Measurements from ENCODE around the gene TMEM273. TPM values are rescaled to one million over a fixed set of nuclear protein-coding genes. Genes with fewer than 3 reads are reported as not detected.

Gene TMEM273
- total RNA-seq, 1 donor from 2014 or later, result 0.39 TPM

DNA sequence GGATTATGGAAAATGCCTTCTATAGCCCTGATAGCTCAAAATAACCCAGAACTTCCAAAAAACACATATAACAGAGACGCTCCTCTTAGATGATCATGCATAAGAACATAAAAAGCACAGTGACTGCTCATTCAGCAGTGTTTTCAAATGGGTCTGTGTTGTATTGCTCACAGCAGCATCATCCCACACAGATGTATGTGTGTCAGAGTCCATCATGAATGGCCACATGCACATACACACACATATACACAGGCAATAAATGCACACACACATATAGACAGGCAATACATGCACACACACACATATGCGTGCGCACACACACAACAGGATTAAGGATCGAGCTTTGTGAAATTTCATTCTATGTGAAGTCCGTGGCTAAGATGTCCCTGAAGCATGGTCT lies 26.1 kb downstream of the TMEM273 start:
- no peak overlapping the region for H3K27ac Mint-ChIP-seq (ENCODE audit: unreplicated experiment)
- peaks cover 5% of the 10 kb centered on the region for H3K36me3 Mint-ChIP-seq (ENCODE audit: unreplicated experiment)
- DNase-seq, result no peak
- TF ChIP-seq, protein P1, sequence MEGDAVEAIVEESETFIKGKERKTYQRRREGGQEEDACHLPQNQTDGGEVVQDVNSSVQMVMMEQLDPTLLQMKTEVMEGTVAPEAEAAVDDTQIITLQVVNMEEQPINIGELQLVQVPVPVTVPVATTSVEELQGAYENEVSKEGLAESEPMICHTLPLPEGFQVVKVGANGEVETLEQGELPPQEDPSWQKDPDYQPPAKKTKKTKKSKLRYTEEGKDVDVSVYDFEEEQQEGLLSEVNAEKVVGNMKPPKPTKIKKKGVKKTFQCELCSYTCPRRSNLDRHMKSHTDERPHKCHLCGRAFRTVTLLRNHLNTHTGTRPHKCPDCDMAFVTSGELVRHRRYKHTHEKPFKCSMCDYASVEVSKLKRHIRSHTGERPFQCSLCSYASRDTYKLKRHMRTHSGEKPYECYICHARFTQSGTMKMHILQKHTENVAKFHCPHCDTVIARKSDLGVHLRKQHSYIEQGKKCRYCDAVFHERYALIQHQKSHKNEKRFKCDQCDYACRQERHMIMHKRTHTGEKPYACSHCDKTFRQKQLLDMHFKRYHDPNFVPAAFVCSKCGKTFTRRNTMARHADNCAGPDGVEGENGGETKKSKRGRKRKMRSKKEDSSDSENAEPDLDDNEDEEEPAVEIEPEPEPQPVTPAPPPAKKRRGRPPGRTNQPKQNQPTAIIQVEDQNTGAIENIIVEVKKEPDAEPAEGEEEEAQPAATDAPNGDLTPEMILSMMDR (IDR thresholded peaks at IDR 0.05; ENCODE audit: partially characterized antibody, unreplicated experiment), result no peak
- no peak overlapping the region for H3K4me3 Mint-ChIP-seq (ENCODE audit: unreplicated experiment)
- H3K4me1 Mint-ChIP-seq (ENCODE audit: low read depth, unreplicated experiment), result peaks cover 9% of the 10 kb centered on the region
- peaks cover 3% of the 10 kb centered on the region for H3K27me3 Mint-ChIP-seq (ENCODE audit: unreplicated experiment)
- peaks cover 5% of the 10 kb centered on the region for H3K9me3 Mint-ChIP-seq (ENCODE audit: unreplicated experiment)

DNA sequence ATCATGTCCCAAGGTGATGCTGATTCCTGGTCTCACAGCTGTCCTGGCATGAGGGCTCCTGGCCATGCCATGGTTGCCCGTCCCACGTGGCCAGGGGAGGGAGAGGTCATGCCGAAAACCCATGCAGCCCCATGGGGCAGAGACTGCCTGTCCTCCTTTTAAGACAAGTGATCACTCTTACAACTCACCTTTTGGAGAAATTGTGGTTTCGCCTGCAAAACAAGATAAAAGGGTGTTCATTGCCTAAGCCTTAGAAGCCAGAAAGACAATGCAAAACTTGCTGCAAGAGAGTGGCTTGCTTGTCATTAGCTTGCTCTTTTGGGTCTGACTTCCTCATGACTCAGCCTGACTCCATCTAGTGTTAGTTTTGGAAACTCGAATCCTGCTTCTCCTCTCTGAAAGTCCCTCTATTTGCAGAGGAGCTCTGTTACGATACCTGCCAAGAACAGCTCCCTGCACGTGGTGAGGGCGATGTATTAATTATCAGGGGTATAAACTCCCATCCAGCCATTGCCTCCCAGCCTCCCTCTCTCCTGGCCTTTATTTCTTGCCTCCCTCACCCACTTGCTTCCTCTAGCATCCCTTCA lies 26.7 kb downstream of the TMEM273 start:
- no peak for DNase-seq

DNA sequence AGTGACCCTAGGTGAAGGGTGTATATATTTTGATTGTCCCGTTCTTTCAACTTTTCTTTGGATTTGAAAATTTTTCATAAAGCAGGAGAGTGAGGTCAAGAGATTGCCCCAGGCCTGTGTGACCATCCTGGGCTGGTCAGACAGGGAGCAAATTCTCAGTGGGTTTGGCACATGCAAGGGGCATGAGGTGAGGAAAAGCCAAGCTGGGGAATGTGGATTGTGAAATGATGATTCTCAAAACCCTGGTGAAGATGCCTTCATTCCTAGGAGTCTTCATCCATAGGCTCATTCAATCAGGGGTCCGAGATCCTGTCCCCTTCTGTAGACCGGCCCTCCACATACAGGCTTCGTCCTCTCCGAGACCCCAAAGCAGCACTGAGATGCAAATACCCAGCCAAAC lies 27.4 kb downstream of the TMEM273 start:
- Mint-ChIP-seq H3K4me1 (ENCODE audit: low read depth, unreplicated experiment) (peaks cover 9% of the 10 kb centered on the region), H3K36me3 (ENCODE audit: unreplicated experiment) (no peaks in the 10 kb centered on the region), H3K4me3 (ENCODE audit: unreplicated experiment) (no peak overlapping the region), H3K9me3 (ENCODE audit: unreplicated experiment) (peaks cover 3% of the 10 kb centered on the region), H3K27ac (ENCODE audit: unreplicated experiment) (no peak overlapping the region), H3K27me3 (ENCODE audit: unreplicated experiment) (peaks cover 2% of the 10 kb centered on the region)
- TF ChIP-seq, protein P1 (IDR thresholded peaks at IDR 0.05; ENCODE audit: partially characterized antibody, unreplicated experiment), result no peak
- DNase-seq, result no peak

More for the DNA sequence above, 26.7 kb downstream of the TMEM273 start:
- peaks cover 4% of the 10 kb centered on the region for H3K36me3 Mint-ChIP-seq (ENCODE audit: unreplicated experiment)
- peaks cover 5% of the 10 kb centered on the region for H3K9me3 Mint-ChIP-seq (ENCODE audit: unreplicated experiment)
- TF ChIP-seq, protein P1 (IDR thresholded peaks at IDR 0.05; ENCODE audit: partially characterized antibody, unreplicated experiment), result no peak
- H3K4me3 Mint-ChIP-seq (ENCODE audit: unreplicated experiment), result no peak overlapping the region
- H3K27ac Mint-ChIP-seq (ENCODE audit: unreplicated experiment), result no peak overlapping the region
- peaks cover 9% of the 10 kb centered on the region for H3K4me1 Mint-ChIP-seq (ENCODE audit: low read depth, unreplicated experiment)
- H3K27me3 Mint-ChIP-seq (ENCODE audit: unreplicated experiment), result peaks cover 3% of the 10 kb centered on the region

DNA sequence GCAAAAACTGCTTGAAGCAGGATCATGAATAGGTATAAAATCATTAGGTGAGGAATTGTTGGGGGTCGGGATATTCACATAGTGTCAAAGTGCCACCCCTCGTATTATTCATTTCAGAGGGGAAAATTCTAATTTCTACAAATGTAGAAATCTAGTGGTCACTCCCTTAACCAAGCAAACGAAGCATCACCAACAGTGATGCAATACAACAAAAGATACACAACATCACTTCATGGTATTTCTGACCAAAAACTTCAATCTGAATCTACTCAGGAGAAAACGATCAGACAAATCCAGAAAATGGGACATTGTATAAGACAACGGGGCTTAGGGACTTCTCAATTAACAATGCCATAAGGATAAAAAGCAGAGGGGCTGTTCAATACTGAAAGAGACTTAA lies 28.1 kb downstream of the TMEM273 start:
- DNase-seq, result no peak
- TF ChIP-seq, protein P1 (IDR thresholded peaks at IDR 0.05; ENCODE audit: partially characterized antibody, unreplicated experiment), result no peak
- peaks cover 6% of the 10 kb centered on the region for H3K4me1 Mint-ChIP-seq (ENCODE audit: low read depth, unreplicated experiment)
- no peak overlapping the region for H3K4me3 Mint-ChIP-seq (ENCODE audit: unreplicated experiment)
- peaks cover 2% of the 10 kb centered on the region for H3K27me3 Mint-ChIP-seq (ENCODE audit: unreplicated experiment)
- peaks cover 3% of the 10 kb centered on the region for H3K9me3 Mint-ChIP-seq (ENCODE audit: unreplicated experiment)
- H3K27ac Mint-ChIP-seq (ENCODE audit: unreplicated experiment), result no peak overlapping the region
- H3K36me3 Mint-ChIP-seq (ENCODE audit: unreplicated experiment), result no peaks in the 10 kb centered on the region

DNA sequence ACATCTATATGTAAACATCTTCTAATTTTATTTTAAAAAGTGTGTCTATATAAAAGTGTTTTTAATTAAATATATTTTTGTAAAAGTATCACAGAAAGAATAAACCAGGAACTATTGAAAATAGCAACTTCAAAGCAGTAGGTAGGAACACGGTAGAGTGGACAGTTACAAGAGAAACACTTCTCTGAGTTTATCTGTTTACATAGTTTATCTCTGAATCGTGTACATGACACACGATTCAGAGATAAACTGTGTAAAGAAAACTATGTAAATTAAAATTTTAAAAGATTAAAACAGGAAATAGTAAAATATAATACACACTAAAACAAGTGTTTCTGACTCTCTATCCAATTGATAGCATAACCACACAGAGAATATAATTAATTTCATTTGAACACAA lies 29.3 kb downstream of the TMEM273 start:
- Mint-ChIP-seq H3K4me3 (ENCODE audit: unreplicated experiment) (no peak overlapping the region), H3K36me3 (ENCODE audit: unreplicated experiment) (no peaks in the 10 kb centered on the region), H3K9me3 (ENCODE audit: unreplicated experiment) (peaks cover 1% of the 10 kb centered on the region), H3K4me1 (ENCODE audit: low read depth, unreplicated experiment) (peaks cover 7% of the 10 kb centered on the region), H3K27me3 (ENCODE audit: unreplicated experiment) (peaks cover 2% of the 10 kb centered on the region), H3K27ac (ENCODE audit: unreplicated experiment) (no peak overlapping the region)
- TF ChIP-seq, protein P1 (IDR thresholded peaks at IDR 0.05; ENCODE audit: partially characterized antibody, unreplicated experiment), result no peak
- no peak for DNase-seq
